Stimulated activated naive B cell treated with anti-CD40 and anti-IgM and Interleukin-4, amounts not matched to agents 10 μg/mL and 1 μg/mL and 100 μg/mL, for 72 hours (primary cell): ENCODE data around the gene LRP8.

Experiments used
- ATAC-seq, 2 donors: fragments of 150-1000 bp; cut with Tn5 transposase; replicated peaks; 2 replicates each; pipeline ENCODE4 v1.10.0; 2021; ENCODE audit warnings: moderate library complexity in 1 of 2
- DNase-seq: peaks from one replicate; pipeline ENCODE4 v3.0.0; 2021
- H3K27ac Mint-ChIP-seq: one replicate; pipeline ENCODE4 v1.8.0; 2022; ENCODE audit warnings: mild to moderate bottlenecking, mixed read lengths
- H3K27me3 Mint-ChIP-seq, 2 donors: one replicate each; pipeline ENCODE4 v1.8.0; 2022; ENCODE audit warnings: mixed read lengths in 2 of 2
- H3K36me3 Mint-ChIP-seq, 2 donors: one replicate each; pipeline ENCODE4 v1.8.0; 2022; ENCODE audit warnings: mixed read lengths in 2 of 2, mild to moderate bottlenecking in 1 of 2
- H3K4me1 Mint-ChIP-seq, 2 donors: one replicate each; pipeline ENCODE4 v1.8.0; 2022; ENCODE audit warnings: mixed read lengths in 2 of 2, mild to moderate bottlenecking in 1 of 2
- H3K4me3 Mint-ChIP-seq, 2 donors: one replicate each; pipeline ENCODE4 v1.8.0; 2022; ENCODE audit warnings: mild to moderate bottlenecking in 2 of 2, mixed read lengths in 2 of 2, moderate library complexity in 1 of 2
- H3K9me3 Mint-ChIP-seq, 2 donors: one replicate each; pipeline ENCODE4 v1.8.0; 2022; ENCODE audit warnings: mixed read lengths in 2 of 2, mild to moderate bottlenecking in 1 of 2

The LRP8 gene

GRCh38 chr1:53327182-53327913, 522 bp downstream of the LRP8 start:
- DNase-seq = peak; percentile 46
- H3K36me3 Mint-ChIP-seq = peaks cover 26 to 41% of the 10 kb centered on the region in 2 donors
- H3K27me3 Mint-ChIP-seq = no peaks in the 10 kb centered on the region

GRCh38 chr1:53326598-53327181, 1.2 kb downstream of the LRP8 start:
- H3K27ac Mint-ChIP-seq = peak overlapping the region; percentile 98
- peaks cover 32 to 47% of the 10 kb centered on the region in 2 donors for H3K36me3 Mint-ChIP-seq
- H3K9me3 Mint-ChIP-seq = no peaks in the 10 kb centered on the region
- DNase-seq = no peak
- no peaks in the 10 kb centered on the region for H3K27me3 Mint-ChIP-seq
- ATAC-seq = peak; percentile 43
- H3K4me3 Mint-ChIP-seq = peak overlapping the region; percentile 97 to 100
- peaks cover 15 to 47% of the 10 kb centered on the region in 2 donors for H3K4me1 Mint-ChIP-seq

More at GRCh38 chr1:53327182-53327913, 522 bp downstream of the LRP8 start:
- H3K4me3 Mint-ChIP-seq = peak overlapping the region; percentile 97 to 100
- H3K27ac Mint-ChIP-seq = peak overlapping the region; percentile 98
- H3K4me1 Mint-ChIP-seq = peaks cover 11 to 41% of the 10 kb centered on the region in 2 donors
- peak; percentile 19 to 25 for ATAC-seq
- H3K9me3 Mint-ChIP-seq = no peaks in the 10 kb centered on the region

- H3K4me1 Mint-ChIP-seq = peaks cover 18 to 53% of the 10 kb centered on the region in 2 donors
- no peaks in the 10 kb centered on the region for H3K27me3 Mint-ChIP-seq
- DNase-seq (peak; percentile 95), ATAC-seq (peak; percentile 88 to 89)
- peak overlapping the region; percentile 97 to 100 for H3K4me3 Mint-ChIP-seq
- peaks cover 38 to 52% of the 10 kb centered on the region in 2 donors for H3K36me3 Mint-ChIP-seq
- H3K27ac Mint-ChIP-seq = peak overlapping the region; percentile 98
- H3K9me3 Mint-ChIP-seq = no peaks in the 10 kb centered on the region
These were observed 1.7 kb downstream of the LRP8 start for GRCh38 chr1:53326088-53326597.

GRCh38 chr1:53325326-53326087, 2.4 kb downstream of the LRP8 start:
- peaks cover 18 to 57% of the 10 kb centered on the region in 2 donors for H3K4me1 Mint-ChIP-seq
- peak overlapping the region; percentile 98 for H3K27ac Mint-ChIP-seq
- peaks cover 44 to 58% of the 10 kb centered on the region in 2 donors for H3K36me3 Mint-ChIP-seq
- H3K27me3 Mint-ChIP-seq = no peaks in the 10 kb centered on the region
- ATAC-seq (no peak), DNase-seq (no peak)
- H3K9me3 Mint-ChIP-seq = no peaks in the 10 kb centered on the region
- peak overlapping the region; percentile 97 to 100 for H3K4me3 Mint-ChIP-seq

- Mint-ChIP-seq H3K4me1 (peaks cover 18 to 57% of the 10 kb centered on the region in 2 donors), H3K9me3 (no peaks in the 10 kb centered on the region), H3K36me3 (peaks cover 49 to 65% of the 10 kb centered on the region in 2 donors), H3K4me3 (peak overlapping the region; percentile 97 to 100), H3K27ac (peak overlapping the region; percentile 25), H3K27me3 (no peaks in the 10 kb centered on the region)
- ATAC-seq = no peak
- no peak for DNase-seq
These were observed 3.1 kb downstream of the LRP8 start for GRCh38 chr1:53324728-53325297.

- H3K36me3 Mint-ChIP-seq = peaks cover 52 to 68% of the 10 kb centered on the region in 2 donors
- H3K4me1 Mint-ChIP-seq = peaks cover 21 to 62% of the 10 kb centered on the region in 2 donors
- ATAC-seq (no peak), DNase-seq (no peak)
- peak overlapping the region in 1 of 2 donors; percentile 12 for H3K4me3 Mint-ChIP-seq
- no peaks in the 10 kb centered on the region for H3K27me3 Mint-ChIP-seq
- no peak overlapping the region for H3K27ac Mint-ChIP-seq
- no peaks in the 10 kb centered on the region for H3K9me3 Mint-ChIP-seq
These were observed 3.5 kb downstream of the LRP8 start for GRCh38 chr1:53324321-53324720.

- no peak overlapping the region for H3K27ac Mint-ChIP-seq
- no peak overlapping the region for H3K4me3 Mint-ChIP-seq
- peaks cover 22 to 66% of the 10 kb centered on the region in 2 donors for H3K4me1 Mint-ChIP-seq
- peaks cover 57 to 73% of the 10 kb centered on the region in 2 donors for H3K36me3 Mint-ChIP-seq
- no peaks in the 10 kb centered on the region for H3K27me3 Mint-ChIP-seq
- DNase-seq (no peak), ATAC-seq (no peak)
- no peaks in the 10 kb centered on the region for H3K9me3 Mint-ChIP-seq
These were observed 4.6 kb downstream of the LRP8 start for GRCh38 chr1:53323316-53323715.

- peaks cover 27 to 75% of the 10 kb centered on the region in 2 donors for H3K4me1 Mint-ChIP-seq
- H3K27me3 Mint-ChIP-seq = no peaks in the 10 kb centered on the region
- H3K27ac Mint-ChIP-seq = peak overlapping the region; percentile 72
- H3K36me3 Mint-ChIP-seq = peaks cover 64 to 83% of the 10 kb centered on the region in 2 donors
- no peak overlapping the region for H3K4me3 Mint-ChIP-seq
- ATAC-seq = no peak
- no peaks in the 10 kb centered on the region for H3K9me3 Mint-ChIP-seq
- no peak for DNase-seq
These were observed 5.9 kb downstream of the LRP8 start for GRCh38 chr1:53321776-53322602.

- Mint-ChIP-seq H3K27me3 (no peaks in the 10 kb centered on the region), H3K9me3 (no peaks in the 10 kb centered on the region), H3K4me3 (no peak overlapping the region), H3K36me3 (peaks cover 69 to 84% of the 10 kb centered on the region in 2 donors), H3K4me1 (peaks cover 32 to 81% of the 10 kb centered on the region in 2 donors), H3K27ac (no peak overlapping the region)
- DNase-seq (no peak), ATAC-seq (no peak)
These were observed 6.5 kb downstream of the LRP8 start for GRCh38 chr1:53321366-53321765.

GRCh38 chr1:53320646-53321045, 7.2 kb downstream of the LRP8 start:
- H3K9me3 Mint-ChIP-seq = no peaks in the 10 kb centered on the region
- H3K36me3 Mint-ChIP-seq = peaks cover 69 to 84% of the 10 kb centered on the region in 2 donors
- DNase-seq = no peak
- no peak overlapping the region for H3K27ac Mint-ChIP-seq
- H3K4me1 Mint-ChIP-seq = peaks cover 36 to 82% of the 10 kb centered on the region in 2 donors
- H3K27me3 Mint-ChIP-seq = no peaks in the 10 kb centered on the region
- H3K4me3 Mint-ChIP-seq = no peak overlapping the region
- no peak for ATAC-seq

- Mint-ChIP-seq H3K4me3 (no peak overlapping the region), H3K36me3 (peaks cover 70 to 84% of the 10 kb centered on the region in 2 donors), H3K27me3 (no peaks in the 10 kb centered on the region), H3K4me1 (peaks cover 36 to 82% of the 10 kb centered on the region in 2 donors), H3K27ac (no peak overlapping the region), H3K9me3 (no peaks in the 10 kb centered on the region)
- DNase-seq (no peak), ATAC-seq (no peak)
These were observed 8.4 kb downstream of the LRP8 start for GRCh38 chr1:53319296-53320101.

GRCh38 chr1:53317646-53318539, 10.0 kb downstream of the LRP8 start:
- ATAC-seq = peak; percentile 86 to 87
- H3K27ac Mint-ChIP-seq = peak overlapping the region; percentile 73

More at GRCh38 chr1:53317646-53318539, 10.0 kb downstream of the LRP8 start:
- H3K9me3 Mint-ChIP-seq = no peaks in the 10 kb centered on the region
- peak; percentile 23 for DNase-seq
- H3K27me3 Mint-ChIP-seq = no peaks in the 10 kb centered on the region
- peaks cover 47 to 86% of the 10 kb centered on the region in 2 donors for H3K4me1 Mint-ChIP-seq
- peaks cover 74 to 87% of the 10 kb centered on the region in 2 donors for H3K36me3 Mint-ChIP-seq
- peak overlapping the region in 1 of 2 donors; percentile 37 for H3K4me3 Mint-ChIP-seq
